HL-60 (cell line): ENCODE data around the gene PSMC4.

Source experiments
- GABPA ChIP-seq: IDR thresholded peaks from 2 replicates; pipeline ENCODE4 v1.6.1; 2012; ENCODE audit warnings: low read depth
- POLR2AphosphoS5 ChIP-seq: IDR thresholded peaks from 2 replicates; pipeline ENCODE4 v1.6.1; 2012; ENCODE audit warnings: low read depth
- TF ChIP-seq, protein P1 (sequence below): IDR thresholded peaks from one replicate; pipeline ENCODE4 v1.5.1; 2011; ENCODE audit warnings: low read length, control low read depth, inconsistent platforms; ENCODE audit not compliant: insufficient read depth
- TF ChIP-seq, protein P2 (sequence below): IDR thresholded peaks from 2 replicates; pipeline ENCODE4 v1.6.1; 2012; ENCODE audit warnings: low read depth; ENCODE audit not compliant: insufficient replicate concordance

DNA sequence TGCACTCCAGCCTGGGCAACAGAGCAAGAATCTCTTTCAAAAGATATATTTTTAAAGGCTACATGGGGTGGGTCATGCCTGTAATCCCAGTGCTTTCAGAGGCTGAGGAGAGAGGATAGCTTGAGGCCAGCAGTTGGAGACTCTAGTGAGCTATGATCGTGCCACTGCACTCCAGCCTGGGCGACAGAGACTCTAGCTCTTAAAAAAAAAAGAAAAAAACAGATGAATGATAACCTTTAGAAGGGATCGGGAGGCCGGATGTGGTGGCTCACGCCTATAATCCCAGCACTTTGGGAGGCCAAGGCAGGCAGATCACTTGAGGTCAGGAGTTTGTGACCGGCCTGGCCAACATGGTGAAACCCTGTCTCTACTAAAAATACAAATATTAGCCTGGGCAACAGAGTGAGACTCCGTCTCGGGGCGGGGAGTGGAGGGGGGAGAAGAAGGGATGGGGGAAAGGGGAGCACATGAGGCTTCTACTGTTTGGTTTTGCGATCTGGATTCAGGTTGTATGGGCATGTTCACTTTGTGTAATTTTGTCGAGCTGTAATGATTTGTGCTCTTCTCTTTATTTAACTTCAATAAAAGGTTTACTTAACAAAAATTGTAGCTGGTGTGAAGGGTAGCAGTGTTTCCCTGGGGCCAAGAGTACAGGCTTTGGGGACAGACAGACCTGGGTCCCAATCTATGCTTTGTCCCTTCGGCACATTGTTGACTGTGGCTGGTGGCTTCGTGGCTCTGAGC lies 1.1 kb upstream of the PSMC4 start:
- TF ChIP-seq, protein P1, sequence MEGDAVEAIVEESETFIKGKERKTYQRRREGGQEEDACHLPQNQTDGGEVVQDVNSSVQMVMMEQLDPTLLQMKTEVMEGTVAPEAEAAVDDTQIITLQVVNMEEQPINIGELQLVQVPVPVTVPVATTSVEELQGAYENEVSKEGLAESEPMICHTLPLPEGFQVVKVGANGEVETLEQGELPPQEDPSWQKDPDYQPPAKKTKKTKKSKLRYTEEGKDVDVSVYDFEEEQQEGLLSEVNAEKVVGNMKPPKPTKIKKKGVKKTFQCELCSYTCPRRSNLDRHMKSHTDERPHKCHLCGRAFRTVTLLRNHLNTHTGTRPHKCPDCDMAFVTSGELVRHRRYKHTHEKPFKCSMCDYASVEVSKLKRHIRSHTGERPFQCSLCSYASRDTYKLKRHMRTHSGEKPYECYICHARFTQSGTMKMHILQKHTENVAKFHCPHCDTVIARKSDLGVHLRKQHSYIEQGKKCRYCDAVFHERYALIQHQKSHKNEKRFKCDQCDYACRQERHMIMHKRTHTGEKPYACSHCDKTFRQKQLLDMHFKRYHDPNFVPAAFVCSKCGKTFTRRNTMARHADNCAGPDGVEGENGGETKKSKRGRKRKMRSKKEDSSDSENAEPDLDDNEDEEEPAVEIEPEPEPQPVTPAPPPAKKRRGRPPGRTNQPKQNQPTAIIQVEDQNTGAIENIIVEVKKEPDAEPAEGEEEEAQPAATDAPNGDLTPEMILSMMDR: no peak
- TF ChIP-seq, protein P2, sequence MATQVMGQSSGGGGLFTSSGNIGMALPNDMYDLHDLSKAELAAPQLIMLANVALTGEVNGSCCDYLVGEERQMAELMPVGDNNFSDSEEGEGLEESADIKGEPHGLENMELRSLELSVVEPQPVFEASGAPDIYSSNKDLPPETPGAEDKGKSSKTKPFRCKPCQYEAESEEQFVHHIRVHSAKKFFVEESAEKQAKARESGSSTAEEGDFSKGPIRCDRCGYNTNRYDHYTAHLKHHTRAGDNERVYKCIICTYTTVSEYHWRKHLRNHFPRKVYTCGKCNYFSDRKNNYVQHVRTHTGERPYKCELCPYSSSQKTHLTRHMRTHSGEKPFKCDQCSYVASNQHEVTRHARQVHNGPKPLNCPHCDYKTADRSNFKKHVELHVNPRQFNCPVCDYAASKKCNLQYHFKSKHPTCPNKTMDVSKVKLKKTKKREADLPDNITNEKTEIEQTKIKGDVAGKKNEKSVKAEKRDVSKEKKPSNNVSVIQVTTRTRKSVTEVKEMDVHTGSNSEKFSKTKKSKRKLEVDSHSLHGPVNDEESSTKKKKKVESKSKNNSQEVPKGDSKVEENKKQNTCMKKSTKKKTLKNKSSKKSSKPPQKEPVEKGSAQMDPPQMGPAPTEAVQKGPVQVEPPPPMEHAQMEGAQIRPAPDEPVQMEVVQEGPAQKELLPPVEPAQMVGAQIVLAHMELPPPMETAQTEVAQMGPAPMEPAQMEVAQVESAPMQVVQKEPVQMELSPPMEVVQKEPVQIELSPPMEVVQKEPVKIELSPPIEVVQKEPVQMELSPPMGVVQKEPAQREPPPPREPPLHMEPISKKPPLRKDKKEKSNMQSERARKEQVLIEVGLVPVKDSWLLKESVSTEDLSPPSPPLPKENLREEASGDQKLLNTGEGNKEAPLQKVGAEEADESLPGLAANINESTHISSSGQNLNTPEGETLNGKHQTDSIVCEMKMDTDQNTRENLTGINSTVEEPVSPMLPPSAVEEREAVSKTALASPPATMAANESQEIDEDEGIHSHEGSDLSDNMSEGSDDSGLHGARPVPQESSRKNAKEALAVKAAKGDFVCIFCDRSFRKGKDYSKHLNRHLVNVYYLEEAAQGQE: no peak
- no peak for TF ChIP-seq GABPA
- TF ChIP-seq POLR2AphosphoS5: no peak
